ENCODE data around the gene MLXIPL. TPM values are rescaled to one million over a fixed set of nuclear protein-coding genes. Genes with fewer than 3 reads are reported as not detected.
"Not testable (repeated sequence)": the region's sequence is repeated elsewhere in the genome, so short reads cannot be mapped to it uniquely, and the experiment has no call there.

The MLXIPL gene
- not detected in 2 replicates for total RNA-seq

DNA sequence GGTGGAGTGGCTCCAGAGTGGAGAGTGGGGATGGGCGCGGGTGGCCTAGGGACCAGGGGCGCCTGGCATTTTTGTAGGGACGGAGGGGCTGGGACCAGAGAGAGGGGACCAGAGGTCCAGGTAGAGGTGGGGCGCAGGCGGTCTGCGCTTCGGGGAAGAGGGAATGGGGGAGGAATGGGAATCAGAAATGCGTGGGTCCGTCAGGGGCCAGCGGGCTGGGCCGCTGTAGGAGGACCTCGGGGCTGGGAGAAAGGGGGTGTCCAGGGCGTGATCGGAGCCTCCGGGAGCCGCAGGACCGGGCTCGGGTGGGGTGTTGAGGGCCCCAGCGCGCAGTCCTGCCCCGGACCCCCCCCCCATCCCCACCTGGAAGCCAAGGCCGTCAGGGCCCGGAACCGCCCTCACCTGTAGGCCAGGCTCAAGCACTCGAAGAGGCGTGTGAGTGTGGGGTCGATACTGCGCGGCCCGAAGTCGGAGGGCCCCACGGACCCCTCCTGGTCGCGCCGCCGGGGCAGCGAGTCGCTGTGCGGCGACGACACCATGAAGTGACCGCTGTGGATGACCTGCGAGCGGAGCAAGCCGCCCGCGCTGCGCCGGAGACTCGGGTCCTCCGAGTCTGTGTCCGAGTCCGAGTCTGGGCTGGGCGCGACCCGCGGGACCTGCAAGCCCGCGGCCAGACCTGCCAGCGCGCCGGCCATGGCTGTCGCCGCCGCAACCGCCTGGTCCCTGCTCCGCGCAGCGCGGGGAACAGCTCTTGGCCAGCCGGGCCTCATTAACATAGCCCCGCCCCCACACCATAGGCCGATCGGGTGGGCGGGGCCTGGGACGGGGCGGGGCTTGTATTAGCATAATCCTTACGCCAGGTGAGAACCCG, at the start of gene MLXIPL:
Gene MLXIPL (minus strand): TSS at position 725 of the 871 bp plus-strand sequence. CDS start 30 bp downstream, at position 695.
- no peak for DNase-seq (ENCODE audit: extremely low read depth, low read depth, low spot score)

DNA sequence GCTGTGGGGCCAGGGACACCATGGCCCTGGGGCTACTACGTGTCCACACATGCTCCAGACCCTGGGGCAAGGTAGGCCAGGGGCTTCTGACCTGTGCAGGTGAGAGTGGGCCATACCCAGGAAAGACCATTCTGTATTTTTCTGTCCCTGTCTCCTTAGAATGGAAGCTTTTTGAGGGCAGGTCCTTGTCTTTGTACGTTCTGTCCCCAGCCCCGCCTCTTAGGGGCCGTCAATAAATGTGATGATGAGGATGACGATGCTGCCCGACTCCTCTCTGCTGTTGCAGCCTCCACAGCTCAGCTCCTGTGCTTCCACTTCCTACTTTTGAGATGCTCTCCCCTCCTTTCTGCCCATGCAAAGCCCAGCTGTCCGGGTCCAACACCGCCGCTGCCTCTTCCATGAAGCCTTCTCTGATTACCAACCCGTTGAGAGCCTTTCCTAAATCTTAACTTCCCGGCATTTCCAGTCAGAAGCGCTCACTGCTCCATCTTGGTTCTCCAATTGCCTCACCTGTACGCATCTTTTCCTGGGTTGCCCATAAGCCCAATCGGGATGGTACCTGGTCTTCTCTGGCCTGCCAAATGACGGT, 47.6 kb upstream of the MLXIPL start:
- no peak for DNase-seq (ENCODE audit: extremely low read depth, low read depth, low spot score)

- DNase-seq (ENCODE audit: extremely low read depth, low read depth, low spot score): no peak
These were observed 47.0 kb upstream of the MLXIPL start for GRCh38 chr7:73671322-73671661.

DNA sequence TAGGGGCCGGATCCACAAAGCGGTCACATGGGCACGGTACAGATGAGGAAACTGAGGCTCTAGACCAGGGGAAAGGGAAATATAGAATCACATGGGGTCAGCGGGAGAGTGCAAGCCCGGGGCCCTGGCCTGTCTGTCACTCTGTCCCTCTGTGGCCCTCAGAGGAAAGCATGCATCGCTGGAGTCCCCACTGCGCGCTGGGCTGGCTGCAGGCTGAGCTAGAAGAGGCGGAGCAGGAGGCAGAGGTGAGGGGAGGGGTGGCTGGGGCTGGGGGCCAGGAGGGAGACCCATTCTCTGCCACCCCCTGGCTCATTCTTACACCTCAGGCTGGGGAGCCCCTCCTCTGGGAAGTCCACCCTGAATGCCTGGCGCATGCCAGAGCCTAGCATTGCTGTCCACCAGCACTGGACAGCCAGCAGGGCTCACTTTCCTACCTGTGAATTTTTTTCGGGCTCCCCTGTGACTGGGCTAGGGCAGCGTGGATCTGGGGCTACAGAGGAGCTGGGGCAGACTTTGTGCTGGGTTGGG, 45.6 kb upstream of the MLXIPL start:
- no peak for DNase-seq (ENCODE audit: extremely low read depth, low read depth, low spot score)

DNA sequence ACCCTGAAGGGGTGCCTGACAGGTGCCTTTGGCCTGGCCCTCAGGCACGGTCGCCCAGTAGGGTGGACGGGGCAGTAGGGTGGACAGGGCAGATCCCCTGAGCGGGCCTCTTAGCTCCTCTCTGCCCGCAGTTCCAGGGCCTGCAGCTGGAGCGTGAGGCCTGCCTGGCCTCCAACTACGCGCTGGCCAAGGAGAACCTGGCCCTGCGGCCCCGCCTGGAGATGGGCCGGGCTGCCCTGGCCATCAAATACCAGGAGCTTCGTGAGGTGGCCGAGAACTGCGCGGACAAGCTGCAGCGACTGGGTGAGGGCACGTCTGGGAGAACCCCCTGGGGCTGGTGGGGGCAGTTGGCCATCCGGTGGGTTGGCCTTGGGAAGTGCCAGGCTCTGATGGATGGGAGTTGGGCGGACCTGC, 45.0 kb upstream of the MLXIPL start:
- DNase-seq (ENCODE audit: extremely low read depth, low read depth, low spot score): no peak

DNA sequence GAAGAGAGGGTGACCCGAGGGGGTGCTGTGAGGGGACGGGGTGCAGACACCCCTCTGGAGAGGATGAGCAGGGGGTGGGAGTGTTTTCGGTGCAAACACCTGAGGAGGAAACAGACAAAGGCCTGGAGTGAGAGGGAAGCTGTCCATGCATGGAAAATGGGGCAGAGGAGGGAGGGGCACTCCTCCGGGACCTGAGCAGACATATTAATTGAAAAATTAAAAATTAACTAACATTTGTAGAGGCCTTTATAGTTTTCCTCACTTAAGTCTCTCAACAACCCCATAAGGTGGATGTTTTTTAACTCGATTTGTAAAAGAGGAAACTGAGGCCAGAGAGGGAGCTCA, 44.5 kb upstream of the MLXIPL start:
- no peak for DNase-seq (ENCODE audit: extremely low read depth, low read depth, low spot score)

DNA sequence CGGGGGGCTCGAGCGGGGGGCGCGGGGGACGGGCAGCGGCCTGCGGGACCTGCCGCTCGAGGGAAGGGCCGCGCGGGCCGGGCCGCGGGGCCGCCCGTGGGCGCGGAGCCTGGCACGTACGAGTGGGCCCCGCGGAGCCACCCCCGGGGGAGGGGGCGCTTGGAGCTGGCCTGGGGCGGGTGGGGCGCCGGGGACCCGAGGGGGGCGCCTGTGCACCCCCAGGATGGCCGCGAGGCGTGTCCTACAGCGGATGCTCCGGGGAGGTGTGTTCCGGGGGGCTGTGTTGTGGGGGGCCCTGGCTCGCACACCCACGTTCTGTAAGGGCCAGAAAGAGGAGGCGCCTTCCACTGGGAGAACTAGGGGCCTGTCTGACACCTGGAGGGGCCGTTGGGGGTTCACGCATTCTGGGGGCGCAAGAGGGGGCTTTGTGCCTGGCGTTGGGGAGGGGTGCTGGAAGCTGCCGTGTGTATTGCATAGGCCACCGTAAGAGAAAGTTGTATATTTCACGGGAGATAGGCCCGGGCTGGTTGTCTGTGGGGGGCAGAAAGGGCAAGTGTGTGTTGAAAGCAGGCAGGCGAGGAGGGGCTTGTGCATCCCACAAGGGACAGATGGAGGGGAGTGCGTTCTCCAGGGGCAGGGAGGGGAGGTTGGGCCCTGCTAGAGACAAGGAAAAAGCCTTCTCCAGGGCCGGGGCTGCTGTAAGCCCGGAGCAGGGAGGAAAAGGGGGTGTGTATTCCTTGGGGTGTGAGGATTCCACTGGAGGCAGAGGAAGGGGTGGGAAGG, 44.0 kb upstream of the MLXIPL start:
- DNase-seq (ENCODE audit: extremely low read depth, low read depth, low spot score): no peak

DNA sequence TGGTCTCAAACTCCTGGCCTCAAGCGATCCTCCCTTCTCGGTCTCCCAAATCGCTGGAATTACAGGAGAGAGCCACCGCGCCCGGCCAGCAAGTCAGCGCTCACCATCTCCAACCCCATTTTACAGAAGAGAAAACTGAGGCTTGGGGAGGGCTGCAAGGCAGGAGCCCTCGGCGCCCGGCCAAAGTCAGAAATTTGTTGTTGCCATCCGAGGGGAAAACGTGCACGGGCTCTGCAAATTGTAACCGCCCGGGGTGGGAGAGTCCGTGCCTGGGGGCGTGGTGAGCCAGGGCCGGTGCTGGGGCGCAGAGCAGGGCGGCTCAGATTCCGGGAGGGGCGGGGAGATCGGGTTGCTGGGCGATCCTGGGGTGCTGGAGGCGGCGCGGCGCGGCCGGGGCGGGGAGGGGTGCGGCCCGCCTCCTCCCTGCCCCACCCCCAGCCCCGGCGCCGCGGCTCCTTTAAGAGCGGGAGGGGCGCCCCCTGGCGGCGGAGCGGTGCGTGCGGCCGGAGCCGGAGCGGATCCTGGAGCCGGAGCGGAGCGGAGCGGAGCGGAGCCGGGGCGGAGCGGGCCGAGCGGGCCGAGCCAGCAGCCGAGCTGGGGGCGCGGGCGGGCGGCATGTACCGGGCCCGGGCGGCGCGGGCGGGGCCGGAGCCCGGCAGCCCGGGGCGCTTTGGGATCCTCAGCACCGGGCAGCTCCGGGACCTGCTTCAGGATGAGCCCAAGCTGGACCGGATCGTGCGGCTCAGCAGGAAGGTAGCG, 43.2 kb upstream of the MLXIPL start, which contains the start of gene VPS37D:
Gene VPS37D (plus strand): TSS at position 488 of the 759 bp plus-strand sequence. CDS start 128 bp downstream, at position 616.
- no peak for DNase-seq (ENCODE audit: extremely low read depth, low read depth, low spot score)

DNA sequence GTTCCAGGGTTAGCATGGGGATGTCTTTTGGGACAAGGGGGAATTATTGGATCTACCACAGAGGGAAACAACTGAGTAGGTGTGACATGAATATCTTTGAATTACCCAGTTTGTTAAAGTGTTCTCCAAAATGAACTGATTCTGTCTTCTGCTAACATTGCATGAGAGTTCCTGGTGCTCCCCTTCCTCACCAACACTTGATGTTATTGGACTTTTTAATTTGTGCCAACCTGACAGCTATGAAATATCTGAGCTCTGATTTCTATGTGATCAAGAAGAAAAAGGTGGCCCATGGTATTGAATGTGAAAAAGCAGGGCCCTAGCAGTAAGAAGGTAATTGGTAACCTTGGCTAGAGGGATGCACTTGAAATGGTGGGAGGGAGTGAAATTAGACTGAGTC, 38.7 kb upstream of the MLXIPL start:
- no peak for DNase-seq (ENCODE audit: extremely low read depth, low read depth, low spot score)

DNA sequence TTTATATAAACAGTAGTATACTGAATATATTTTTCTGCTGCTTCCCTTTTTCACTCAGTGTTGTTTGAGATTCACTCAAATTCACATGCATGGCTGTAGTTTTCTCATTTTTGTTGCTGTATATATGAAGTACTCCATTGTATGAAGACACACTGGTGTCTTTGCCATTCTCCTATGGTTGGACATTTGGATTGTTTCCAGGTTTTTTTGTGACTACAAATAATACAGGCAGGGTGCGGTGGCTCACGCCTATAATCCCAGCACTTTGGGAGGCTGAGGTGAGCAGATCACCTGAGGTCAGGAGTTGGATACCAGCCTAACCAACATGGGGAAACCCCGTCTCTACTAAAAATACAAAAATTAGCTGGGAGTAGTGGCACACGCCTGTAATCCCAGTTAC, 36.3 kb upstream of the MLXIPL start:
- not testable (repeated sequence) for DNase-seq (ENCODE audit: extremely low read depth, low read depth, low spot score)

DNA sequence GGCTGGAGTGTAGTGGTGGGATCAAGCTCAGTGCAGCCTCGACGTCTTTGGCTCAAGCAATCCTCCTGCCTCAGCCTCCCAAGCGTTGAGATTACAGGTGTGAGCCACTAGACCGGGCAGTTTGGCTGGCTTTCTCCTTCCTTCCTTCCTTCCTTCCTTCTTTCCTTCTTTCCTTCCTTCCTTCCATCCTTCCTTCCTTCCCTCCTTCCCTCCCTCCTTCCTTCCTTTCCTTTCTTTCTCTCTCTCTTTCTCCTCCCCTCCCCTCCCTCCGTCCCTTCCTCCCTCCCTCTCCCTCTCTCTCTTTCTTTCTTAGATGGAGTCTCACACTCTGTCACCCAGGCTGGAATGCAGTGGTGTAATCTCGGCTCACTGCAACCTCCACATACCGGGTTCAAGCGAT, 35.7 kb upstream of the MLXIPL start:
- no peak for DNase-seq (ENCODE audit: extremely low read depth, low read depth, low spot score)

DNA sequence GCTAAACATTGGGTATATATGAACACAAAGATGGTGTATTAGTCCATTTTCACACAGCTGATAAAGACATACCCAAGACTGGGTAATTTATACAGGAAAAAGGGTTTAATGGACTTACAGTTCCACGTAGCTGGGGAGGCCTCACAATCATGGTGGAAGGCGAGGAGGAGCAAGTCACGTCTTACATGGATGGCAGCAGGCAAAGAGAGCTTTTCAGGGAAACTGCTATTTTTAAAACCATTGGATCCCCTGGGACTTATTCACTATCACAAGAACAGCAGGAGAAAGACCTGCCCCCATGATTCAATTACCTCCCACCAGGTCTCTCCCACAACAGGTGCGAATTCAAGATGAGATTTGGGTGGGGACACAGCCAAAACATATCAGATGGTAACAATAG, 31.0 kb upstream of the MLXIPL start:
- DNase-seq (ENCODE audit: extremely low read depth, low read depth, low spot score): not testable (repeated sequence)

- DNase-seq (ENCODE audit: extremely low read depth, low read depth, low spot score): no peak
These were observed 28.2 kb upstream of the MLXIPL start for GRCh38 chr7:73652541-73652949.

DNA sequence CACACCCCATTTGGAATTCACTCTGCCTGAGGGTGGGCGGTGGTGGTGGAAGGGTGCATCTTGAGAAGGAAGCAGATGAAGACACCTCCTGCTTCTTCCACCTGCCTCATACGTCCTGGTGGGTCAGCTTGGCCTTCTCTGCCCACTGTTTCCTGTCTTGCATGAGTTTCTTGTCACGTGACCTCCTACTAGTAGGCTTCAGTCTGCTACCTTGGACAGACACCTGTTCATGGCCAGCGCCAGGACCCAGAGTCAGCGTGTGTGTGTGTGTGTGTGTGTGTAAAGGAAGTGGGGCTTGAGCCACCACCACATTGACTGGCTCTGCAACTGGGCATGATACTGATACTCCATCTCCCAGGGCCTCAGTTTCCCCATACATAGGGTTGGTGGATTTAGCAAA, 26.2 kb upstream of the MLXIPL start:
- DNase-seq (ENCODE audit: extremely low read depth, low read depth, low spot score): no peak

- DNase-seq (ENCODE audit: extremely low read depth, low read depth, low spot score): no peak
These were observed 25.3 kb upstream of the MLXIPL start for GRCh38 chr7:73649576-73649975.

DNA sequence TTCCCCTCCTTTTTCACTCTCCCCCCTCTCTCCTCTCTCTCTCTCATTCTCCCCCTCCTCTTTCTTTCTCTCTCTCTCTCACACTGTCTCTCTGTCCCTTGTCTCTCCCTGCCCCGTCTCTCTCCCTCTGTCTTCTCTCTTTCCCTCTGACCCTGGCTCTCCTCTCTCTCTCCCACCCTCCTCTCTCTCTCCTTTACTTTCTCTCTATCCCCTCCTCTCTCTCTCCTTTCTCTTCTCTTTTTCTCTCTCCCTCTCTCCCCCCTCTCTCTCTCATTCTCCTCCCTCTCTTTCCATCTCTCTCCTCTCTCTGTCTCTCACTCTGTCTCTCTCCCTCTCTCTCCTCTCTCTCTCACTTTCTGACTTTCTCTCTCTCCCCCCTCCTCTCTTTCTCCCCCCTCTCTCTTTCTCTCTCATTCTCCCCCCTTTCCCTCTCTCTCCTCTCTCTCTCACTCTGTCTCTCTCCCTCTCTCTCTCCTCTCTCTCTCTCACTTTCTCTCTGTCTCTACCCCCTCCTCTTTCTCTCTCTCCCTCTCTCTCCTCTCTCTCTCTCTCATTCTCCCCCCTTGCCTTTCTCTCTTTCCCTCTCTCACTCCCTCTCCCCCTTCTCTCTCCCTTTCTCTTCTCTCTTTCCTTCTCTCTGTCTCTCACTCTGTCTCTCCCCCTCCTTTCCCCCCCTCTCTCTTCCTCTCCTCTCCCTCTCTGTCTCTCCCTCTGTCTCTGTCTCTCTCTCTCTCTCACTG, 24.4 kb upstream of the MLXIPL start:
- DNase-seq (ENCODE audit: extremely low read depth, low read depth, low spot score): no peak

GRCh38 chr7:73647725-73648592, 23.6 kb upstream of the MLXIPL start:
- DNase-seq (ENCODE audit: extremely low read depth, low read depth, low spot score): no peak

DNA sequence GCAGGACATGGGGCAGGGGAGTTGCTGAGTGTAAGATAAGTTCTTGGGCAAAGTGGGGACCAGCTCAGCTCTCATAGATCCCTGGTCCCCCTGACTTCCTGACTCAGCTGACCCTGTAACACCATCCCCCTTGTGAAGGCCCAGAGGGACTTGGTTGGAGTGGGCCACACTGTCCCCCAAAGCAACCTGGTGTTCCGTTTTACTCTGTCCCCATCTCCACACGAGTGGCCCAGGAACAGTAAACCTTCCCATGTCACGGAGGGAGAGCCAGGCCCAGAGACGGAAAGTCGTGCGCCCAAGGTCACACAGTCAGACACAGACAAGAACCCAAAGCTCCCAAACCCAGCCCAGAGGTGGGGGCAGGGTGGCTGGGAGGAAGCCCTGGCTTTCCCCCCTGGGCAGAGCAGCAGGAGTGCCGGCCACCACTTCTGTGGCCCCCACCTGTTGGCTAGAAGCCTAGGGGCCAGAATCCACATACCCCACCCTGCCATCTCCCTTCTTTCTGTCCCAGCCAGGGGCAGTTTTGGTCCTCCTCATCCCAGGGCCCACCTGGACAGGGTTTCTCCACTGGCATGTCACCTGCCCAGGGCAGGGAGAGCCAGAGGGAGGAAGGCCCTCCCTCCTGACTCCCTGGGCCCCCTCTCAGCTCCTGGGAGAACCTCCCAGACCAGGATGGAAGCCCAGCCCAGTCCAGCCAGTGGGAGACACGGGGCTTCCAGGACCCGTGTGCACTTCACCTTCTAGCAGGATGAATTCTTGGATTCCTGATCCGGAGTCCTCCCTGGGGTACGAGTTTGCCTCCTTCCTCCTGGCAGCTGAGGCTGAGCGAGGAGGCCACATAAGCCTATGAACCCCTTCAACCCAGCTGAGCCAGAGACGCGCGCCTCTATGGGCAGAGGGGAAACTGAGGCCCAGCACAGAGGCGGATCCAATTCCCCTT, 22.7 kb upstream of the MLXIPL start:
- DNase-seq (ENCODE audit: extremely low read depth, low read depth, low spot score): no peak

All from glomerular endothelial cell (primary cell).